HG02623 (cell line): ENCODE results near the gene GLI1.
"Not testable (repeated sequence)": the region's sequence is repeated elsewhere in the genome, so short reads cannot be mapped to it uniquely, and the experiment has no call there.

Experiments used
- ATAC-seq: cut with Tn5 transposase; IDR thresholded peaks from one replicate; pipeline ENCODE4 v1.9.1; 2021; ENCODE audit warnings: moderate library complexity; ENCODE audit not compliant: unreplicated experiment

The GLI1 gene

DNA sequence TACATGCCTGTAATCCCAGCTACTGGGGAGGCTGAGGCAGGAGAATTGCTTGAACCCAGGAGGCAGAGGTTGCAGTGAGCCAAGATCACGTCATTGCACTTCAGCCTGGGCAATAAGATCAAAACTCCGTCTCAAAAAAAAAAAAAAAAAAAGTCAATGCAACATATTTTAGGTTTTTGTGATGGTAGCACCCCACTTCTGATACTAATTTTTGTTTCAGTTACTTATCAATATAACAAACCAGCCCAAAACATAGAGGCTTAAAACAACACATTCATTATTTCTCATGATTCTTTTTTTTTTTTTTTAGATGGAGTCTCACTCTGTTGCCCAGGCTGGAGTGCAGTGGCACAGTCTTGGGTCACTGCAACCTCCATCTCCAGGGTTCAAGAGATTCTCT, 18.2 kb upstream of the GLI1 start:
- ATAC-seq: not testable (repeated sequence)

DNA sequence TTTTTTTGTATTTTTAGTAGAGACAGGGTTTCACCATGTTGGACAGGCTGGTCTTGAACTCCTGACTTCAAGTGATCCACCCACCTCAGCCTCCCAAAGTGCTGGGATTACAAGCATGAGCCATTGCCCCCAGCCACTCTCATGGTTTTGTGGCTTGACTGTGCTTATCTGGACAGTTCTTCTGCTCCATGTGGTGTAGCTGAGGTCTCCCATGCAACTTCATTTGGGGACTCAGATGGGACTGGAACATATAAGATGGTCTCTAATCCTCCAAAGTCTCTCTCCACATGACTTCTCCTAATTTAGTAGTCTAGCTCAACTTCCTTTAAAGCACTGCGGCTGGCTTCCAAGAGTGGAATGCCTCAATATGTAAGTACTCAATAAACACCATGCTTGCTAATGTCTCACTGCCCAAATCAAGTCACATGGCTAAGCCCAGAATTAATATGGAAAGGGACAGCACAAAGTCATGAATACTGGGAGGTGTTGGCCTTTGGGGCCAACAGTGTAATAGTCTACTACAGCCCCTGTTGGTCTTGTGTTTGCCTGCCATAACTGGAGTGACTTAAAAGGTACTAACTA, 17.6 kb upstream of the GLI1 start:
- no peak for ATAC-seq

DNA sequence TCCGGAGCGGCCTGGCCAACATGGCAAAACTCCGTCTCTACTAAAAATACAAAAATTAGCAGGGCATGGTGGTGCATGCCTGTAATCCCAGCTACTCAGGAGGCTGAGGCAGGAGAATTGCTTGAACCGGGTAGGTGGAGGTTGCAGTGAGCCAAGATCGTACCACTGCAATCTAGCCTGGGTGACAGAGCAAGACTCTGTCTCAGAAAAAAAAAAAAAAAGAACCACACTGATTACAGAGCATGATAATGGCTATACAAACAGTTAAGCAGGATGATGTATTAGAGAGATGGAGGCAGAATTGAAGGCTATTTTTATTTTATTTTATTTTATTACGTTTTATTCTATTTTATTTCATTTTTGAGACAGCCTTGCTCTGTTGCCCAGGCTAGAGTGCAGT, 15.2 kb upstream of the GLI1 start:
- ATAC-seq: not testable (repeated sequence)

DNA sequence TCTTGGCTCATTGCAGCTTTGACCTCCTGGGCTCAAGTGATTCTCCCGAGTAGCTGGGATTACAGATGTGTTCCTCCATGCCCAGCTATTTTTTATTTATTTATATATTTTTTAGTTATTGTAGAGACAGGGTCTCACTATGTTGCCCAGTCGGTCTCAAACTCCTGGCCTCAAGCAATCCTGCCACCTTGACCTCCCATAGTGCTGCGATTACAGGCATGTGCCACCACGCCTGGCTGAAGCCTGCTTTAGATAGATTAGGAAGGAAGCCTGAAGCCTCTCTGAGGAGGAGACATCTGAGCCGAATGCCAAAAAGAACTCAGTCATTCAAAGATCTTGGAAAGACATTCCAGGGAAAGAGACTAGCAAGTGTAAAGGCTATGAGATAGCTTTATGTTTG, 14.8 kb upstream of the GLI1 start:
- no peak for ATAC-seq

- no peak for ATAC-seq
These were observed 13.2 kb upstream of the GLI1 start for GRCh38 chr12:57446292-57446960.

GRCh38 chr12:57448669-57449068, 10.9 kb upstream of the GLI1 start:
- ATAC-seq: no peak

DNA sequence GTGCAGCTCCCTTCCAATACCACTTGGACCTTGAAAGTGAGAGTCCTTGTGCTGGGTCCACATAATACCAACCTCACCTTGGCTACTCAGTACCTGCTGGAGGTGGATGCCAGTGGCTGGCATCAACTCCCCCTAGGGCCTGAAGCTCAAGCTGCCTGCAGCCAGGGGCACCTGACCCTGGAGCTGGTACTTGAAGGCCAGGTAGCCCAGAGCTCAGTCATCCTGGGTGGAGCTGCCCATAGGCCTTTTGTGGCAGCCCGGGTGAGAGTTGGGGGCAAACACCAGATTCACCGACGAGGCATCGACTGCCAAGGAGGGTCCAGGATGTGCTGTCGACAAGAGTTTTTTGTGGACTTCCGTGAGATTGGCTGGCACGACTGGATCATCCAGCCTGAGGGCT, 10.2 kb upstream of the GLI1 start:
- no peak for ATAC-seq

- no peak for ATAC-seq
These were observed 9.5 kb upstream of the GLI1 start for GRCh38 chr12:57450057-57450456.

- ATAC-seq: no peak
These were observed 8.3 kb upstream of the GLI1 start for GRCh38 chr12:57451233-57451778.

GRCh38 chr12:57452181-57452936, 7.2 kb upstream of the GLI1 start:
- no peak for ATAC-seq

GRCh38 chr12:57452937-57453509, 6.6 kb upstream of the GLI1 start:
- no peak for ATAC-seq

GRCh38 chr12:57454213-57454565, 5.4 kb upstream of the GLI1 start:
- no peak for ATAC-seq

DNA sequence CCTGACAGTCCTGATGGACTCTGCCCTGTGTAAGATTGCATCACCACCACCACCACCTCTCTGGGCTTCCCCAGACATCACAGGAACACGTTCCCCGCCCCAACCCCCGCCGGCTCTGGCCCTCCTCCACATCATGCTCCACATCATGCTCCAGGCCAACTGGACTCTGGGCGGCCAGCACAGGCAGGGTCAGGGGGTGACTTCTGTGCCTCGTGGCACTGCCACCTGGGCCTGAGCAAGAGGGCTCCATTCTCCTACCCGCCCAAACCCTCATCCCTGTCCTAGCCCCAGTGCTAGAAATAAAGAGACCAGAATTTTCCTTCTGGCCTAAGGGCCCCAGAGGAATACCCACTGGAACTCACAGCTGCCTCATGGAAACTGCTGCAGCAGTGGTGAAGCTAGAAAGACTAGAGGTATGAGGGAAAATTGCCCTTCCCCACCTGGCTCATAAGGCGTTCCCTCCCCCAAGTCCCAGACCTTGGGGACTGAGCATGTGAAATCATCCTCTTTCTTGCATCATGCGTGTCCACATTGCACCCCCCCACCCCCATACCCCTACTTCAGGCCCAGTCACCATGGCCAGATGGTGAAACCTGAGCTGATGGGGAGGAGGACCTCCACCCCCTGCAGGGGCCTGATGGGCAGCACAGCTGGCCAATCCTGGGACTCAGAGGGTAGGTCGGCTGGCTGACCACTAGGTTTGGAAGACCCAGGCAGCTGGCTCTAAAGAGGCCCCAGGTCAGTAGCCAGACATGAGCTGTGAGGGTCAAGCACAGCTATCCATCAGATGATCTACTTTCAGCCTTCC, 4.8 kb upstream of the GLI1 start, which contains the start of gene INHBE:
Gene INHBE (plus strand): TSS at position 742 of the 808 bp plus-strand sequence. CDS start 230 bp downstream, outside the sequence.
- no peak for ATAC-seq

- ATAC-seq: no peak
These were observed 4.0 kb upstream of the GLI1 start for GRCh38 chr12:57455374-57456144.

- ATAC-seq: no peak
These were observed 3.4 kb upstream of the GLI1 start for GRCh38 chr12:57456145-57456700.

GRCh38 chr12:57456737-57457490, 2.7 kb upstream of the GLI1 start:
- ATAC-seq: no peak

DNA sequence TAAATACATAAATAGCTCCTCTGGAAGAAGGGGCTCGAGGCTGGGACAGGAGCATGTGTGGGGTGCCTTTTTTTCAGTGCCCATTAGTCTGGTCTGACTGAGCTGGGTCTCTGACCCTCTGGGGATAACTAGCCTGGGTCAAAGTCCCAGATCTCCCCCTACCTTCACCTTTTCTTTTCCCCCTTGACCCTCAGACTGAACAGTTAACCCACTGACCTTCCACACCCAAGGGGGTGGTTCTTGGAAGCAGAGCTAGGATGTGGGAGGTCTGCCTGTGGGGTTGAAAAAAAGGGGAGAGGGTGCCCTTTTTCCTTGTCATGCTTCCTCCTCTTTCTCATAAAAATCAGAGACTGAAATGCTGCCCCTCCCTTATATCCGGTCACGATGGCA, 925 bp upstream of the GLI1 start:
- no peak for ATAC-seq

DNA sequence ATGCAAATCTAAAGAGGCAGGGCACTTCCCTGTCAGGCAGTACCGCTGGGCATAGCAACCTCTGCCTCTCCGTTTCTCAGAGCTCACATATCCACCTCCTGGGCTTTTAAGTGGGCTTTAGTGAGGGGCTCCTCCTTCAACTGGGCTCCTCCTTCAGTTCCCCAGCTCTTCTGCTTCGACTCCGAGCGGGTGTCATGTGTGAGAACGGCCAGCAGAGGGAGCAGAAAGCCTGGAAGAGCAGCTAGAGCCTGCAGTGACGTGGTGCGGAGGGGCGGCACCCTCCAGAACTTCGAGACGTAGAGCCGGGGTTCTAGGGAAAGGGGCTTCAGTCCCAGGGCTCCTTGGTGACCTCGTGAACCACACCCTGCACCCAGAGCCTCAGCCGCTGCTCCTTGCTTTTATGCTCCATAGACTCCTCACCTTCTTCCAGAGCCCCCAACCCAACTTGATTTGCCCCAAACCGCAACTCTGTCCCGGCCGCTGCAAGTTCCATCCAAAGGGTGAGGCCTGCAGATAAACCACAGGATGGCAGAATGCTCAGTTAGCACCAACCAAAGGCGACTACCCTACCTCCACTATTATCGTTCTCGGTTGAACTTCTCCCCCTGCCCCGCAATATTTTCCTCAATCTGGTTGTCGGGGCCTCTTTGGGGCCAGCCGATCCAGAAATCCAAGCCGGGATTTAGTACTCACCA, 383 bp upstream of the GLI1 start:
- peak; percentile 43 for ATAC-seq

DNA sequence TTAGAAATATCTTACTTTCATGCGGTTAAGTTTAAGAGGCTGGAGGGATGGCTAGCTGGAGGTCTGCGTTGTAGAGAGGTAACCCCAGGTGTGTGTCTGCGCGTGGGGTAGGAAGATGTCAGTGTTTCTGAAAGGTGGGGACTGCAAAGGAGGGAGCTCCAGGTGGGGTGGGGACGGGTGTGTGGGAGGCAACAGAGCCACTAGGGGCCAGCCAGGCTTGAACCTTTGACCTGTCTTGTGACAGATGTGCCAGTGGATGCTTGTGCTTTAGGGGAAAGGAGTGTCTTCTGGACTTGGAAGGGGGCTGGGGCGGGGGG, 841 bp downstream of the GLI1 start:
- no peak for ATAC-seq
